Suppressor macrophage treated with lipopolysaccharide for 4 hours (primary cell): ENCODE results near the gene VMP1.
"Not testable (repeated sequence)": the region's sequence is repeated elsewhere in the genome, so short reads cannot be mapped to it uniquely, and the experiment has no call there.

Experiments used
- DNase-seq: peaks from one replicate; pipeline ENCODE4 v3.0.0-alpha.2; 2020

The VMP1 gene

GRCh38 chr17:59814685-59815084 is 107.2 kb downstream of the VMP1 start:
- no peak for DNase-seq

- DNase-seq: peak; percentile 74
Measured at GRCh38 chr17:59815965-59816364, 108.5 kb downstream of the VMP1 start.

GRCh38 chr17:59825533-59826322 is 118.3 kb downstream of the VMP1 start:
- peak; percentile 96 for DNase-seq

- no peak for DNase-seq
Measured at GRCh38 chr17:59826706-59827453, 119.4 kb downstream of the VMP1 start.

- no peak for DNase-seq
Measured at GRCh38 chr17:59827721-59828477, 120.4 kb downstream of the VMP1 start.

- DNase-seq: no peak
Measured at GRCh38 chr17:59828478-59828760, 121.0 kb downstream of the VMP1 start.

- DNase-seq: not testable (repeated sequence)
Measured at GRCh38 chr17:59828819-59829216, 121.4 kb downstream of the VMP1 start.

GRCh38 chr17:59829217-59830006 is 122.0 kb downstream of the VMP1 start:
- peak; percentile 97 for DNase-seq

GRCh38 chr17:59830007-59830630 is 122.7 kb downstream of the VMP1 start:
- peak; percentile 52 for DNase-seq

- no peak for DNase-seq
Measured at GRCh38 chr17:59830846-59831486, 123.5 kb downstream of the VMP1 start.

- DNase-seq: no peak
Measured at GRCh38 chr17:59832883-59833379, 125.5 kb downstream of the VMP1 start.

- DNase-seq: peak; percentile 99
Measured at GRCh38 chr17:59837308-59838051, 130.0 kb downstream of the VMP1 start.

- DNase-seq: peak; percentile 67
Measured at GRCh38 chr17:59838052-59838916, 130.8 kb downstream of the VMP1 start.

- DNase-seq: peak; percentile 59
Measured at GRCh38 chr17:59839651-59840328, 132.3 kb downstream of the VMP1 start.

GRCh38 chr17:59840329-59841090 is 133.1 kb downstream of the VMP1 start:
- DNase-seq: peak; percentile 62

GRCh38 chr17:59841091-59841881 is 133.8 kb downstream of the VMP1 start:
- peak; percentile 52 for DNase-seq

GRCh38 chr17:59841882-59842263 is 134.4 kb downstream of the VMP1 start:
- not testable (repeated sequence) for DNase-seq
